Bronchial epithelial cell (primary cell): ENCODE data around the gene PPP2R3B. TPM values are rescaled to one million over a fixed set of nuclear protein-coding genes. Genes with fewer than 3 reads are reported as not detected.

Experiments
- DNase-seq: peaks from one replicate; pipeline ENCODE4 v3.0.0-alpha.2; 2010; ENCODE audit warnings: low read depth
- FAIRE-seq: peaks from 2 replicates; lab custom pipeline; 2011; peaks lifted over from hg19 to GRCh38; lab: Jason Lieb, UNC
- H3K27me3 ChIP-seq: 2 replicates; pipeline ENCODE4 v1.5.1; 2011; ENCODE audit warnings: low read length; ENCODE audit not compliant: control insufficient read depth, insufficient read depth
- H3K36me3 ChIP-seq: 2 replicates; pipeline ENCODE4 v1.5.1; 2011; ENCODE audit warnings: low read length; ENCODE audit not compliant: control insufficient read depth, insufficient read depth
- H3K4me3 ChIP-seq: 2 replicates; pipeline ENCODE4 v1.5.1; 2011; ENCODE audit warnings: mild to moderate bottlenecking, low read depth, low read length, control low read depth
- total RNA-seq: library from RNA; depleted of rRNA; stranded (reverse); fragments of >200 nt; gene quantifications from 2 replicates; pipeline ENCODE4 v1.2.1, GENCODE V29; 2014
- TF ChIP-seq, protein P1 (sequence below): IDR thresholded peaks from 2 replicates; pipeline ENCODE4 v1.5.1; 2011; ENCODE audit warnings: mild to moderate bottlenecking, moderate library complexity, low read length, control low read depth, inconsistent platforms; ENCODE audit not compliant: insufficient read depth, severe bottlenecking

The PPP2R3B gene
- total RNA-seq, 1 donor from 2014 or later: 11.8 TPM

DNA sequence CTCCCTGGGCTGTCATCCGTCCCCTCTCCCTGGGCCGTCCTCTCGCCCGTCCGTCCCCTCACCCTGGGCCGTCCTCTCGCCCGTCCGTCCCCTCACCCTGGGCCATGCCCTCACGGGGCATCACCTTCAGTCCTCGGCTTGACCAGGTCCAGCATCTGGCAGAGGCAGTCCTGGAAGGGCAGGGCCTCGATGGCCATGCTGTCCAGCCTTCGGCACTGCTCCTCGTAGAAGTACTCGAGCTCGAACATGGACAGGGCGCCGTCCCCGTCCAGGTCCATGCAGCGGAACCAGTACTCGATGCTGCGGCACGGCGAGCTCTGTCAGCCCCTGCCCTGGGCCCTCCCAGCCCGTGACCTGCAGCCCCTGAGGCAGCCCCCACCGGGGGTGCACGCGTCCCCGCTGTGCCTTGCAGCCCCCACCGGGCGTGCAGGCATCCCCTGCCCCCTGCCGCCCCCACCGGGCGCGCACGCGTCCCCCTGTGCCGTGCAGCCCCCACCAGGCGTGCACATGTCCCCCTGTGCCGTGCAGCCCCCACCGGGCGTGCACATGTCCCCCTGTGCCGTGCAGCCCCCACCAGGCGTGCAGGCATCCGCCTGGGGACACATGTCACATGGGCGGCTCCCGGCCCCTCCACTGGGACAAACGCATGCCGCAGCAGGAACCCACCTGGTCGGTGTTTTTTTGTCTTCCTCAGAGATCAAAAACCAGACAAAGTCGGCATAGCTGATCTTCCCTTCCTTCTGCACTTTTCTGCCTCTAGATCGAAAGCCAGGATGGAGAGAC is 45.9 kb downstream of the PPP2R3B start:
- no peaks in the 10 kb centered on the region for H3K27me3 ChIP-seq
- no peak for FAIRE-seq
- DNase-seq: no peak
- TF ChIP-seq, protein P1, sequence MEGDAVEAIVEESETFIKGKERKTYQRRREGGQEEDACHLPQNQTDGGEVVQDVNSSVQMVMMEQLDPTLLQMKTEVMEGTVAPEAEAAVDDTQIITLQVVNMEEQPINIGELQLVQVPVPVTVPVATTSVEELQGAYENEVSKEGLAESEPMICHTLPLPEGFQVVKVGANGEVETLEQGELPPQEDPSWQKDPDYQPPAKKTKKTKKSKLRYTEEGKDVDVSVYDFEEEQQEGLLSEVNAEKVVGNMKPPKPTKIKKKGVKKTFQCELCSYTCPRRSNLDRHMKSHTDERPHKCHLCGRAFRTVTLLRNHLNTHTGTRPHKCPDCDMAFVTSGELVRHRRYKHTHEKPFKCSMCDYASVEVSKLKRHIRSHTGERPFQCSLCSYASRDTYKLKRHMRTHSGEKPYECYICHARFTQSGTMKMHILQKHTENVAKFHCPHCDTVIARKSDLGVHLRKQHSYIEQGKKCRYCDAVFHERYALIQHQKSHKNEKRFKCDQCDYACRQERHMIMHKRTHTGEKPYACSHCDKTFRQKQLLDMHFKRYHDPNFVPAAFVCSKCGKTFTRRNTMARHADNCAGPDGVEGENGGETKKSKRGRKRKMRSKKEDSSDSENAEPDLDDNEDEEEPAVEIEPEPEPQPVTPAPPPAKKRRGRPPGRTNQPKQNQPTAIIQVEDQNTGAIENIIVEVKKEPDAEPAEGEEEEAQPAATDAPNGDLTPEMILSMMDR: no peak
- H3K4me3 ChIP-seq: no peak overlapping the region
- peaks cover 3% of the 10 kb centered on the region for H3K36me3 ChIP-seq

DNA sequence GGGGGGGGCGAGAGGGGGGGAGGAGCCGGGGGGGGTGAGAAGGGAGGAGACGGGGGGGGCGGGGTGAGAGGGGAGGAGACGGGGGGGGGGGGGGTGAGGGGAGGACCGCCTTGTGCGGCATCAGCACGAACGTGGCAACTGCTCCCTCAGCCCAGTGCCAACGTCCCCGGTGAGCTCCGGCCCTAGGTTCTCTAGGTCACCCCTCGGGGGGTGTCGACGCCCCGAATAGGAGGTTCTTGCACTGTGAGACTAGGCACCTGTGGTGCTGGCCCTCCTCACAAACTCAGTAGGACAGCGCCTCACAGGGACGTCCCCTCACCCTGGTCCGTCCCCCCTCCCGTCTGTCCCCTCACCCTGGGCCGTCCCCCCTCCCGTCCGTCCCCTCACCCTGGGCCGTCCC is 46.6 kb downstream of the PPP2R3B start:
- FAIRE-seq (no peak), DNase-seq (no peak)
- Histone ChIP-seq H3K4me3 (no peak overlapping the region), H3K27me3 (no peaks in the 10 kb centered on the region), H3K36me3 (peaks cover 1% of the 10 kb centered on the region)
- TF ChIP-seq, protein P1: no peak

GRCh38 chrX:338836-339400 is 47.8 kb downstream of the PPP2R3B start:
- FAIRE-seq (no peak), DNase-seq (no peak)
- TF ChIP-seq, protein P1: no peak
- Histone ChIP-seq H3K36me3 (no peaks in the 10 kb centered on the region), H3K27me3 (no peaks in the 10 kb centered on the region), H3K4me3 (no peak overlapping the region)

DNA sequence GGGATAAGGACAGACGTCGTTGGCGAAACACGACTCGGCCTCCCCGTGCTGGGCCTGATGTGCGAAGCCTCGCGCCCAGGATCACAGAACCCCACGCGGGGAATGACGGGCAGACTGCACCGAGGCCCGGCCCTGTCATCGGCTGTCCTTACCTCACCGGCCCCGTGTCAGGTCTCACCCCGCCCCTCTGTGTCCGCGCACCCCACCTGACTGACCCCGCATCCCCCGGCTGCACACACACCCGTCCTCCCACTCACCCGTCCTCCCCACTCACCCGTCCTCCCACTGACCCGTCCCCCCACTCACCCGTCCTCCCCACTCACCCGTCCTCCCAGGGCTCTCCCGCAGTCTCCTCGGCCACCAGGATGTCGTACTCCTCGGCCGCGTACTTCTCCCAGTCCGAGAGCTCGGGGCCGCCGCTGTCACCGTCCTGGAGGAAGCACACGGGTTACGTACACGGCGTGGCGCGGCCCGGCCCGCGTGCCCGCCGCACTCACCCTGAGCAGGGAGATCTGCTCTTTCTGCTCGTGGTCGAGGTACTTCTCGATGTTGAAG is 48.3 kb downstream of the PPP2R3B start:
- DNase-seq (no peak), FAIRE-seq (no peak)
- Histone ChIP-seq H3K36me3 (no peaks in the 10 kb centered on the region), H3K27me3 (no peaks in the 10 kb centered on the region), H3K4me3 (no peak overlapping the region)
- TF ChIP-seq, protein P1: no peak

GRCh38 chrX:337331-337831 is 49.3 kb downstream of the PPP2R3B start:
- FAIRE-seq: no peak
- no peaks in the 10 kb centered on the region for H3K27me3 ChIP-seq
- TF ChIP-seq, protein P1: no peak
- H3K4me3 ChIP-seq: no peak overlapping the region
- H3K36me3 ChIP-seq: no peaks in the 10 kb centered on the region
- DNase-seq: no peak
